ENCODE measurements around the gene PRLHR. TPM values are rescaled to one million over a fixed set of nuclear protein-coding genes. Genes with fewer than 3 reads are reported as not detected.

PRLHR gene
- total RNA-seq, 3 donors from 2014 or later: not detected

DNA sequence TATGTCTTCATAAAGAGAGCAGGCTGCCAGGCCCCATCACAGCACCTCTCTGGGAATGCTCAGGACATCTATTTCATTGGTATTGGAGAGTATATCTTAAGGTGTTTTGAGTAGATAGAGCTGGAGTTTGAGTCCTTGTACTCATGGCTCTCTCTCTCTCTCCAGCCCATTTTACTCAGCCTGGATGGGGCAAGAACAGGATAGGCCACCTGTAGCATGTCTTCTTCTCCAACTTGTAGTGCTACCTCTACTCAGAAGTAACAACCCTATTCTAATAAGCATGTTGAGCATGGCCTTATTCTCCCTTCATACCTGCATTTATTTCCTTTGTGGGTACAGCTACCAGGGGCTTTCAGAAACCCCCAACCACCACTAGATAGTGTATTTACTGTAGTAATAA is 21.9 kb downstream of the PRLHR start:
- intact Hi-C loops (cut with DNase I; ENCODE audit: low total_unique reads): no loop called here
- TF ChIP-seq, protein P1, sequence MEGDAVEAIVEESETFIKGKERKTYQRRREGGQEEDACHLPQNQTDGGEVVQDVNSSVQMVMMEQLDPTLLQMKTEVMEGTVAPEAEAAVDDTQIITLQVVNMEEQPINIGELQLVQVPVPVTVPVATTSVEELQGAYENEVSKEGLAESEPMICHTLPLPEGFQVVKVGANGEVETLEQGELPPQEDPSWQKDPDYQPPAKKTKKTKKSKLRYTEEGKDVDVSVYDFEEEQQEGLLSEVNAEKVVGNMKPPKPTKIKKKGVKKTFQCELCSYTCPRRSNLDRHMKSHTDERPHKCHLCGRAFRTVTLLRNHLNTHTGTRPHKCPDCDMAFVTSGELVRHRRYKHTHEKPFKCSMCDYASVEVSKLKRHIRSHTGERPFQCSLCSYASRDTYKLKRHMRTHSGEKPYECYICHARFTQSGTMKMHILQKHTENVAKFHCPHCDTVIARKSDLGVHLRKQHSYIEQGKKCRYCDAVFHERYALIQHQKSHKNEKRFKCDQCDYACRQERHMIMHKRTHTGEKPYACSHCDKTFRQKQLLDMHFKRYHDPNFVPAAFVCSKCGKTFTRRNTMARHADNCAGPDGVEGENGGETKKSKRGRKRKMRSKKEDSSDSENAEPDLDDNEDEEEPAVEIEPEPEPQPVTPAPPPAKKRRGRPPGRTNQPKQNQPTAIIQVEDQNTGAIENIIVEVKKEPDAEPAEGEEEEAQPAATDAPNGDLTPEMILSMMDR (IDR thresholded peaks at IDR 0.05): no peak
- no peak for TF ChIP-seq POLR2AphosphoS5 (IDR thresholded peaks at IDR 0.05)
- no peak for TF ChIP-seq POLR2A (IDR thresholded peaks at IDR 0.05)
- Histone ChIP-seq H3K4me3 (no peak overlapping the region), H3K36me3 (no peaks in the 10 kb centered on the region), H3K27ac (no peak overlapping the region), H3K27me3 (no peaks in the 10 kb centered on the region), H3K9me3 (no peaks in the 10 kb centered on the region), H3K4me1 (no peaks in the 10 kb centered on the region)
- DNase-seq (ENCODE audit: low spot score in 2 of 2): no peak

DNA sequence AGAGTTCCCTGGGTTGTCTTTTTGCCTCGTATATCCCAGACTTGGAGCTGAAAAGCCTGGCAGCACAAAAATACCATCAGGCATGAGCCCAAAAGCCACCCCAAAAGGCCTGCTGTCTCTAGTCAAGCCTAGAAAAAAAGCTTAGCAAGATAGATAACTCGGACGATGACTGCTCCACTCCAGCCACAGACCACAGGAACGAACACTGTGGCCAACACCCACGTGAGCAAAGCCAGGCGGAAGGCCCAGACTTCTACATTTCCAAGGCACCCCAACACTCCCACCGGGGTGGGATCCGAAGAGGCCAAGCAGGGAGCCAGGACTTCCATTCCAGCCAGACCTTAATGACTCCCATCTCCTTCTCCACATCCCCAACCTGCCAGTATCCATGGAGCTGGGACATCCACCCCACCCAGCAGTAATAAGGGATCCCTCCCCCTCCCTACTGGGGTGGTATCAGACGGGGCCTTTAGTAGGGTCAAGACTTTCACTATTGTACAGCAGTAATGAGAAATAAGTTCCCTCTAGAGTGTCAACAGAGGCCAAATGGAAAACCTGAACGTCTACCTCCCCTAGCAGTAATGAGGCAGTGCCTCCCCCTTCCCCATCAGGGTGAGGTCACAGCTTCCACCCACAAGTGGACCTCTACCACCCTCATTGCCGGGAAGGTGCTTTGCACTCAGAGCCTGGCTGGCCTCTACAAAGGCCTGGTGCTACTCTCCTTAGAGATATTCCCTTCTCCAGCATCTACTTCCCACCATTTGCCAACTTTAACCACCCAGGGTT is 23.0 kb downstream of the PRLHR start:
- Histone ChIP-seq H3K4me1 (no peaks in the 10 kb centered on the region), H3K4me3 (no peak overlapping the region), H3K27me3 (no peaks in the 10 kb centered on the region), H3K27ac (no peak overlapping the region), H3K9me3 (no peaks in the 10 kb centered on the region), H3K36me3 (no peaks in the 10 kb centered on the region)
- DNase-seq (ENCODE audit: low spot score in 2 of 2): no peak
- intact Hi-C loops (cut with DNase I; ENCODE audit: low total_unique reads): no loop called here
- TF ChIP-seq, protein P1 (IDR thresholded peaks at IDR 0.05): no peak

DNA sequence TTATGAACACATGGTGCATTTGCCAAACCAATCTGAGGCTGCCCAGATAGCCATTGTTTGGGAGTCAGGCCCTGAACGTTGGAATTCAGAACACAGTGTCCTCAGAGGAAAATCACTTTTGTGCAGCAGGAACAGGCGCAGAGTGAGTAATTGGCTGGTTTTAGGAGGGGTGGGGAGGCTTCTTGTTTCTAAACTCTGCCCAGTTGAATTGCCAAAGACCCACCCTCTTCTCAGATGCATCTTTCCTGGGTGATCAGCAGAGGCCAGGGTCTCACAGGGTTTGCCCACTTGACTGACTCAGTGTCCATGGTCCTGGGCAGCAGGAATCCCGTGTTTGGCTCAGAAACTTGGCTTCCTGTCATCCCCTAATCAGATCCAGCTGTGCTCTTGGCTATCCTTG is 24.3 kb downstream of the PRLHR start:
- no peaks in the 10 kb centered on the region for H3K4me1 ChIP-seq
- no peaks in the 10 kb centered on the region for H3K27me3 ChIP-seq
- H3K9me3 ChIP-seq: no peaks in the 10 kb centered on the region
- H3K4me3 ChIP-seq: no peak overlapping the region
- intact Hi-C loops (cut with DNase I; ENCODE audit: low total_unique reads): no loop called here
- peak in 1 of 2 donors; percentile 67 for DNase-seq (ENCODE audit: low spot score in 2 of 2)
- H3K36me3 ChIP-seq: no peaks in the 10 kb centered on the region
- peak overlapping the region; percentile 59 to 64 for H3K27ac ChIP-seq
- no peak for TF ChIP-seq POLR2A (IDR thresholded peaks at IDR 0.05)
- peak in 1 of 3 donors; percentile 60 for TF ChIP-seq POLR2AphosphoS5 (IDR thresholded peaks at IDR 0.05)

DNA sequence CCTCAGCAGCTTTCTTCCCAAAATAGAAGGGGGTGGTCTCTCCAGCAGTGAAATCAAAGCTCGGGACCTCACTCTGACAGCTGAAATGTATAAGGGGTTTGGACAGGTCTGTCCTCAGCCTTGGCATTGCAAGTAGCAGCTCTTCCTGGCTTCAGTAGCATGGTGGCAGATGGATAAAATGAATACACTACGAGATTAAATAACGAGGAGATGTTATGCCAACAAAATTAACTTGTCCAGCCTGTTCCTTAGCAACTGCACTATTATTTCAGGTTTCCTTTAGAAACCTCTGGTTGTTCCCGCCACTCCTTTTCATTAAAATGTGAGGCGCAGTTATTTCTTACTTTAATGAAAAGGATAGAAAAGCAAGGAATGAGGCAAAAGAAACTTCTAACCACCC is 24.9 kb downstream of the PRLHR start:
- Histone ChIP-seq H3K27ac (peak overlapping the region; percentile 20 to 64), H3K36me3 (no peaks in the 10 kb centered on the region), H3K9me3 (no peaks in the 10 kb centered on the region), H3K4me1 (no peaks in the 10 kb centered on the region), H3K4me3 (no peak overlapping the region), H3K27me3 (no peaks in the 10 kb centered on the region)
- no peak for DNase-seq (ENCODE audit: low spot score in 2 of 2)
- TF ChIP-seq, protein P1 (IDR thresholded peaks at IDR 0.05): no peak
- TF ChIP-seq POLR2A (IDR thresholded peaks at IDR 0.05) (no peak), POLR2AphosphoS5 (IDR thresholded peaks at IDR 0.05) (no peak)
- intact Hi-C loops (cut with DNase I; ENCODE audit: low total_unique reads): no loop called here

DNA sequence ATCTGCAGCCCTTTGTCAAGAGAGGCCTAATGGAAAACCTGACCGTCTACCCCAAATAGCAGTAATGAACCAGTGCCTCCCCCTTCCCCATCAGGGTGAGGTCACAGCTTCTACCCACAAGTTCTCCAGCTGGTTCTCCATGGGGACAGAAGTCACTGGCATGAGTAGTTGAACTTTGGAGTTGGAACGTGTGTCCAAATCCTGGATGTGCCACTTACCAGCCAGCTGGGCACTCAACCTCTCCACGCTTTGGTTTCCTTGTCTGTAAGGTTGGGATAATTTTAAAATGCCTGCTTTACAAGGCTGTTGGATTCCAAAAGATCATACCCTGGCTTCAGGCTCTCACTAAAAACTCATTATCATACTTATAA is 25.6 kb downstream of the PRLHR start:
- Histone ChIP-seq H3K4me3 (no peak overlapping the region), H3K27me3 (no peaks in the 10 kb centered on the region), H3K9me3 (no peaks in the 10 kb centered on the region), H3K36me3 (no peaks in the 10 kb centered on the region), H3K27ac (peak overlapping the region in 1 of 2 donors; percentile 20), H3K4me1 (no peaks in the 10 kb centered on the region)
- no peak for DNase-seq (ENCODE audit: low spot score in 2 of 2)
- intact Hi-C loops (cut with DNase I; ENCODE audit: low total_unique reads): no loop called here
- TF ChIP-seq POLR2AphosphoS5 (IDR thresholded peaks at IDR 0.05): no peak
- TF ChIP-seq POLR2A (IDR thresholded peaks at IDR 0.05): no peak
- TF ChIP-seq, protein P1 (IDR thresholded peaks at IDR 0.05): no peak

All from breast epithelium (tissue), 4 donors.